NCI-H2196 treated with DMSO at 0.1 percent for 48 hours (cell line): Measurements from ENCODE around the gene DBI.
A peak's percentile ranks its signal among the peaks of the same experiment; 100 is the strongest.
"Not testable (repeated sequence)": the region's sequence is repeated elsewhere in the genome, so short reads cannot be mapped to it uniquely, and the experiment has no call there.

Experiments
- DNase-seq: peaks from one replicate; lab custom pipeline; 2025; ENCODE audit not compliant: unreplicated experiment; lab: John Stamatoyannopoulos, UW

The DBI gene

GRCh38 chr2:119393971-119394748 lies 27.4 kb downstream of the DBI start:
- no peak for DNase-seq

GRCh38 chr2:119397196-119397595 lies 30.4 kb downstream of the DBI start:
- DNase-seq, result no peak

GRCh38 chr2:119402106-119402505 lies 35.3 kb downstream of the DBI start:
- DNase-seq, result no peak

- no peak for DNase-seq
Measured at GRCh38 chr2:119402645-119403560, 36.1 kb downstream of the DBI start.

GRCh38 chr2:119403618-119404017 lies 36.8 kb downstream of the DBI start:
- not testable (repeated sequence) for DNase-seq

GRCh38 chr2:119405151-119405550 lies 38.4 kb downstream of the DBI start:
- DNase-seq, result no peak

- DNase-seq, result peak; percentile 57
Measured at GRCh38 chr2:119407430-119408220, 40.8 kb downstream of the DBI start.

- DNase-seq, result no peak
Measured at GRCh38 chr2:119408221-119408619, 41.4 kb downstream of the DBI start.

GRCh38 chr2:119409506-119409905 lies 42.7 kb downstream of the DBI start:
- DNase-seq, result no peak

- no peak for DNase-seq
Measured at GRCh38 chr2:119414894-119415293, 48.1 kb downstream of the DBI start.

- DNase-seq, result no peak
Measured at GRCh38 chr2:119415630-119416029, 48.9 kb downstream of the DBI start.

- no peak for DNase-seq
Measured at GRCh38 chr2:119416299-119416923, 49.6 kb downstream of the DBI start.

GRCh38 chr2:119417908-119418307 lies 51.1 kb downstream of the DBI start:
- DNase-seq, result no peak

- DNase-seq, result no peak
Measured at GRCh38 chr2:119419065-119419464, 52.3 kb downstream of the DBI start.

GRCh38 chr2:119419803-119420508 lies 53.2 kb downstream of the DBI start:
- DNase-seq, result no peak

GRCh38 chr2:119421304-119421703 lies 54.5 kb downstream of the DBI start:
- no peak for DNase-seq

GRCh38 chr2:119421741-119422140 lies 55.0 kb downstream of the DBI start:
- no peak for DNase-seq
